Fibroblast of the aortic adventitia (primary cell): ENCODE measurements around the gene UVRAG. TPM values are rescaled to one million over a fixed set of nuclear protein-coding genes. Genes with fewer than 3 reads are reported as not detected.

Experiments
- DNase-seq: peaks from one replicate; pipeline ENCODE4 v3.0.0-alpha.2; 2010; ENCODE audit warnings: low read depth
- H3K4me3 ChIP-seq: 2 replicates; pipeline ENCODE4 v1.5.1; 2011; ENCODE audit warnings: low read depth, mild to moderate bottlenecking, control low read depth, low read length, moderate library complexity
- total RNA-seq: library from RNA; depleted of rRNA; stranded (reverse); fragments of >200 nt; gene quantifications from 2 replicates; pipeline ENCODE4 v1.2.3, GENCODE V29; 2012; ENCODE audit warnings: low replicate concordance
- TF ChIP-seq, protein P1 (sequence below): IDR thresholded peaks from 2 replicates; pipeline ENCODE4 v1.5.1; 2011; ENCODE audit warnings: mild to moderate bottlenecking, low read length, control low read depth, inconsistent platforms; ENCODE audit not compliant: insufficient read depth

Gene UVRAG
- total RNA-seq, 1 donor = 21.6 TPM

DNA sequence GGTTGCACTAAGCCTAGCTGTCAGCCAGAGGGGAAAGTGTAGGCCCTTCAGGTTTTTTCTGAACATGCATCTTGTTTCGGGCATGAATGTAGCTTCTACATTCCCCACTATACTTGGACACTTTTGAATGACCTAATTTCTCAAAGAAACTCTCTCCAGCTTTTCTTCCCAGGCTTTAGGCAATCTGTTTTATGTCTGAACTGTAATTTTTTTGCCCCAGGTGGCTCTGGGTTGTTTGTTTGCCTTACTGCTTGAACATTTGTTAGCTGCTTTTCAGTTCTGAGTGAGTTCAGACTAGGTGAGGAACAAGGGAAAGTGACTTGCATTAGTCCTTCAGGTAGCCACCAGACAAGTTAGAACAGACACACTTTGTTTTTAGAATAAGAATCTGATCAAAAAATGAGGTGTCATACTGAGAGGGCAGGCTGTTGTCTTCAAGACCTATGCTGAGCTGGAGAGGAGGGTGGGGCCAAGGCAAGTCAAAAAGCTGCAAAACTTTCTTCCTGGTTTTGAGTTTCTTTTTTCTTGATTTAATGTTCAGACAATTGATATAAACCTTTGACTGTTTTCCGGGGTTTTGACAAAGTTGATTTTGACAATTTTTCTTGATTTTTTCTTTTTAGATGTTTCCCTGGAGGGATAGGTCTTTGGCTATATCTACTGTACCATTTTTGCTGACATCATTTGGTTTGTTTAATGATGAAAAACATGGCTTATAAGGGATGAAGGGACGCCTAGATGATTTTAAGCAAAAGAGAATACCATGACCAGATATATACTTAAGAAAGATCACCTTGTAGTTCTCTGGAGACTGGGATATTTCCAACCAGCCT, 208.4 kb downstream of the UVRAG start:
- H3K4me3 ChIP-seq = no peak overlapping the region
- DNase-seq = no peak
- TF ChIP-seq, protein P1, sequence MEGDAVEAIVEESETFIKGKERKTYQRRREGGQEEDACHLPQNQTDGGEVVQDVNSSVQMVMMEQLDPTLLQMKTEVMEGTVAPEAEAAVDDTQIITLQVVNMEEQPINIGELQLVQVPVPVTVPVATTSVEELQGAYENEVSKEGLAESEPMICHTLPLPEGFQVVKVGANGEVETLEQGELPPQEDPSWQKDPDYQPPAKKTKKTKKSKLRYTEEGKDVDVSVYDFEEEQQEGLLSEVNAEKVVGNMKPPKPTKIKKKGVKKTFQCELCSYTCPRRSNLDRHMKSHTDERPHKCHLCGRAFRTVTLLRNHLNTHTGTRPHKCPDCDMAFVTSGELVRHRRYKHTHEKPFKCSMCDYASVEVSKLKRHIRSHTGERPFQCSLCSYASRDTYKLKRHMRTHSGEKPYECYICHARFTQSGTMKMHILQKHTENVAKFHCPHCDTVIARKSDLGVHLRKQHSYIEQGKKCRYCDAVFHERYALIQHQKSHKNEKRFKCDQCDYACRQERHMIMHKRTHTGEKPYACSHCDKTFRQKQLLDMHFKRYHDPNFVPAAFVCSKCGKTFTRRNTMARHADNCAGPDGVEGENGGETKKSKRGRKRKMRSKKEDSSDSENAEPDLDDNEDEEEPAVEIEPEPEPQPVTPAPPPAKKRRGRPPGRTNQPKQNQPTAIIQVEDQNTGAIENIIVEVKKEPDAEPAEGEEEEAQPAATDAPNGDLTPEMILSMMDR = no peak

DNA sequence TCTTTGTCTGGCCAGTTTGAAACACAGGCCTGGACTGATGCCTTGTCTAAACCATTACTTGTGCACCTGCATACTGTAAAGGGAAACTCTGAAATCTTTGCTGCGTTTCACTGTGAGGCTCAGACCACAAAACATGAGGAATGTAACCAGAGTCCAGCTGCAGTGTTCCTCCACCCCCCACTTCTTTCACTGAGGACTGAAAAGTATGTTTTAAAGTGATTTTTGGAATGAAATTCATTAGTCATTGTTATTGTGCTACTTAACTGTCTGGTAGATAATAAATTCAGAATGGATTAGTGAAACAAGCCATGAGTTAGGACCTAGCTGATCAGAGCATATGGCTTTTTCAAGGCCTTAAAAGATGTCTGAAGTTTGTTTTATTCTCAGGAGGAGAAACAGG, 210.1 kb downstream of the UVRAG start:
- TF ChIP-seq, protein P1 = no peak
- H3K4me3 ChIP-seq = no peak overlapping the region
- peak; percentile 91 for DNase-seq

DNA sequence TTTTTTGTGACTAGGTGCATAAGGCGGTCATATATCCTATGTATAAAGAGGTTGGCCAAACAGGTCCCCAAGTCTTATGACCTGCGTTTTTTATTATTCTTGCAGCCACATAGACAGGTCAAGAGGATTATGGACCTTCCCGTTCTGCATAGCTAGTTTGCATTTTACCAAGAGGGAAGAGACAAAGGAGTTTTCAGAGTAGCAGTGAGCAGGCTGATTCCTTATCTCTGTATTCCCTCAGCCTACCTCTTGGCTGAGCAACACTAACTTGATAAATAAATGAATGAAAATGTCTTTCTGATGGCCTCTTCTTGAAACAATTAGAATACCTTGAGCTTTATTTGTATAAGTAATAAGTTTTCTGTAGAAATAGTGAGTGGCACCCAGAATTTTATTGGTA, 210.8 kb downstream of the UVRAG start:
- H3K4me3 ChIP-seq = no peak overlapping the region
- no peak for DNase-seq
- TF ChIP-seq, protein P1 = no peak

- TF ChIP-seq, protein P1 = no peak
- no peak for DNase-seq
Observed at GRCh38 chr11:76026281-76026680, 211.3 kb downstream of the UVRAG start.

DNA sequence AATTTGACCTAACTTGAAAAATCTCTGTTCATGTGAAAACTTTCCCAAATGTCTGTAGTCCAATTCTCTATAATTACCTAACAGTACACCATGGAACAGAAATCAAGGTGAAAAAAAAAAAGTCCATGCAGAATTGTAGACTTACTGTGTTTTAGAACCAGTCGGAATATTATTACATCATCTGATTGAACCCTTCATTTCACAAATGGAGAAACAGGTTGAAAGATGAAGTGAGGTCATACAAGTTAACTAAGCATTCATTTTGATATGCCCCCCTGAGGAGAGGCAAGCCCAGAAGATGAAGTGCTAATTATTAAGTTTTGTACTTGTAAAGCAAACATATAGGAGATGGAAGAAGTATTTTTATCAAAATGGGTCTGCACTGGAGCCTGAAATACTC, 211.9 kb downstream of the UVRAG start:
- no peak for DNase-seq
- TF ChIP-seq, protein P1 = no peak
- no peak overlapping the region for H3K4me3 ChIP-seq

More at GRCh38 chr11:76026281-76026680, 211.3 kb downstream of the UVRAG start:
- H3K4me3 ChIP-seq = no peak overlapping the region

GRCh38 chr11:76030286-76030685, 215.3 kb downstream of the UVRAG start:
- TF ChIP-seq, protein P1 = no peak
- DNase-seq = peak; percentile 73
- H3K4me3 ChIP-seq = no peak overlapping the region
